NCI-H510A treated with DMSO at 0.1 percent for 48 hours (cell line): ENCODE data around the gene KL.

Source experiments
- DNase-seq: peaks from one replicate; lab custom pipeline; 2025; lab: John Stamatoyannopoulos, UW

The KL gene

DNA sequence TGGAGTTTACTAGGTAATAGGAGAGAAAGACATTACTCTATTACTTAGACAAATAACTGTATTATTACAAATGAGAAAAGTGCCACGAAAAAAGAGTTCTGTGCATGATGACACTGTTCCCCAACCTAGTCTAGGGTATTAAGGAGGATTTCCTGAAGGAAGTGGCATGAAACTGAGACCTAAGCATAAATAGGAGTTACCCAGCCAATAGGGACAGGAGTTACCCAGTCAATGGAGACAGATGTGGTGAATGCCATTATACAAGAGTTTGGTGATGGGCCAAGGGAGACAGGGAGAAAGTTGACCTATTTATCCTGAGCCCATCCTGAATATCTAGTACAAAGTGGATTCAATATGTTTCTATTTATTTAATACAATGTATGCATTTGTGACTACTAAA, 65.4 kb downstream of the KL start:
- DNase-seq = no peak

- no peak for DNase-seq
Measured at GRCh38 chr13:33083054-33083453, 66.8 kb downstream of the KL start.

- no peak for DNase-seq
Measured at GRCh38 chr13:33087091-33087490, 70.9 kb downstream of the KL start.

- DNase-seq = no peak
Measured at GRCh38 chr13:33087790-33088189, 71.6 kb downstream of the KL start.

- DNase-seq = no peak
Measured at GRCh38 chr13:33089311-33089710, 73.1 kb downstream of the KL start.

DNA sequence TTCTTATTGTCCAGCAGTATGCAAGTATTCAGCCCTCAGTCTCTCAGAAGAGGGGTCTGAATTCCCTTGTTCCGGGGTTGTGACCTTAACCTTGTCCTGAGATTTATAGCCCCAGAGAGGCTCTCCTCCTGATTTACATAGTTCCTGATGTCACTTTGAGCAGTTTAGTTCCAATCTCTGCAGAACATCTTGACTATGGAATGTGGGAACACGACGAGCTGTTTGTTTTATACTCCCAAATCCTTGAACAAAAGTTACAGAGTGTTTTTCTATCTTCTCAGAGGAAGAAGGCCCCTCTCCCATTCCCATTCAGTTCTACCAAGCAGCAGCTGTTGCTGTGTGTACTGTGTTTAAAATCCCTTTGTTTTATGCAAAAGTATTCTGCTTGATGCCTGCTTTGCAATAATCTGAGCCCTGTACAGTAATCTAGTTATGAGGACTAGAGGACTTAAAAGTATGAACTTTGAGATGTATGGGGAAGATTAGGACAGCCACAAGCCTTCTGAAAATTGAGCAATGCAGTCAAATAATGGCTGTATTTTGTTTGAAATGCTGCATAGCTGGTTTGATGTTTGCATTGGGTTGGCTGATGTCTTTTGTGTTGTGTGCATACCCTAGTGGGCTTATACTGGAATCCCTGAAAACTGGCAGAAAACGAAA, 74.7 kb downstream of the KL start:
- DNase-seq = no peak

GRCh38 chr13:33091415-33091774, 75.2 kb downstream of the KL start:
- DNase-seq = no peak

- no peak for DNase-seq
Measured at GRCh38 chr13:33092073-33092987, 76.1 kb downstream of the KL start.

DNA sequence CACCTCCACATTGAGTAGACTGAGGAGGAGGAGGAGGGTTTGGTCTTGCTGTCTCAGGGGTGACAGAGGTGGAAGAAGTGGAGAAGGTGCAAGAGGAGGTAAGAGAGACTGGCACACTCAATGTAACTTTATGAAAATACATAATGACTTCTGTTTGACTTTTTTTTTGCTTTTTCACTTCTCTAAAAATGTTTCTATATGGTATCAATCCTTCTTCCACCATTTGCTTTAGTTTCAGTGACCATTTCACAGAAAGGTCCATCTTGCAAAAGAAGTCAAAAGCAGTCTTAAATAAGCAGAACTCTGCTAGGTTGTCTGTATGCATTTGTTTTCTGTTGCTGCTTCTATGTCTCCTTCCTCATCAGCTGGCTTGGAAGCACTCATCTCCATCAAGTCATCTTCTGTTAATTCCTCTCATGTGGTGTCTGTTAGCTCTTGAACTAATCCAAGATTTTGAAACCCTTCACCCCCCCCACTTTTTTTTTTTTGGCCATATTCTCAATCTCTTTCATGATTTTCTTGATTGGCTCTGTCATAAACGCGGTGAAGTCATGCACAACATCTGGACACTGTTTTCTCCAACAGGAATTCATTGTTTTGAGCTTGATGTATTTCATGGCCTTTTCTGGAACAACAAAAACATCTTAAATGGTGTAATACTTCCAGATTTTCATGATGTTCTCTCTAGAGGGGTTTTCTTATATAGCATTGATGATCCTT, 80.8 kb downstream of the KL start:
- DNase-seq = no peak

DNA sequence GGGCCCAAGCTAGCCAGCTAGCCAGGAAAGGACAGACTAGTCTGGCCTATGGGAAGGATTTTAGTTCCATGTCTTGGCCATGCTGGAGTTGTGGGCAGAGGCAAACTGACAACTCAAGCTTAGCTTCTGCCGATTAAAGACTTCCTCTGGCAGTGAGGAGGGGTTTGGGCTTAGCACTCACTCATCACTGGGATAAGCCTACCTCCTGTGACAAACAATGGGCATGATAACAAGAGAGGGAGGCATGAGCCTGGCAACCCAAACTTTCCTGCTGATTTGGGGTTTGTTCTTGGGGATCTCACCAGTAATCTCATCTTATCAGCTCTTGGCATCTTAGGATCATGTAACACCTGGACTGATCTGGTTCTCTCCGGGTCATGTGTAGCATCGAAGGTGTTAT, 83.6 kb downstream of the KL start:
- no peak for DNase-seq

GRCh38 chr13:33100886-33101285, 84.7 kb downstream of the KL start:
- no peak for DNase-seq

DNA sequence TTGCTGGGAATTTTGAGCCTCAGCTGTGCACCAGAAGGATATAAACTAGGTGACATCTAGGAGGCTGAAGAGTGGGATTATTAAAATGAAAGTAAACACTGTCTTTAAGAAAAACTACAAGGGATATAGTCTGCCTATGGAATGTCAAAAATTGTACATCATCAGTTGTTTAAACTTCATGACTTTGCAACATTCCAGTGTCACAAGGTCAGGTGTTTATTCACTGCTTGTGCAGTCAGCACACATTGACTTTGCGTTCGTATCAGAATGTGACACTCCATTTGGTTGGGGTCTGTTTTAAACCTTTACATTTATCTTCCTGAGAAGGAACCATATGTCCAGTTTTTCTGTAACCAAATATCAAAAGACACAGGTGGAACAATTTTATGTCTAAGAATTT, 85.6 kb downstream of the KL start:
- no peak for DNase-seq

DNA sequence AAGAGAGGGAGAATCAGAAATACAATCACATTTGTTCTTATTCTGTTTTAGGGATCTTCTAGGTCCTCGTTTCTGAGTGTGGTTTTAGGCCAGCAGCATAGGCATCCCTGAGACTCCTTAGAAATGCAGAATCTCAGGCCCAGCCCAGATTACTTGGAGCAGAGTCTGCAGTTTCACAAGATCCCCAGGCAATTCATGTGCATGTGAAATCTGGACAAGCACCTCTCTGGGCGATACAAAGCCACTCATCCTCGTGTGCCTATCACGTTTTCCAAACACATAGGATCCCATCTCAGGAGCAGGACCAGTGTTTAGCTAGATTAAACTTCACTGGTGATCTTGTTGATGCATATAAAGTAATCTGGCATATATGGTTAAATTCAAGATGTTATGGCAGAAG, 87.2 kb downstream of the KL start:
- DNase-seq = no peak

- DNase-seq = no peak
Measured at GRCh38 chr13:33105387-33106005, 89.3 kb downstream of the KL start.

DNA sequence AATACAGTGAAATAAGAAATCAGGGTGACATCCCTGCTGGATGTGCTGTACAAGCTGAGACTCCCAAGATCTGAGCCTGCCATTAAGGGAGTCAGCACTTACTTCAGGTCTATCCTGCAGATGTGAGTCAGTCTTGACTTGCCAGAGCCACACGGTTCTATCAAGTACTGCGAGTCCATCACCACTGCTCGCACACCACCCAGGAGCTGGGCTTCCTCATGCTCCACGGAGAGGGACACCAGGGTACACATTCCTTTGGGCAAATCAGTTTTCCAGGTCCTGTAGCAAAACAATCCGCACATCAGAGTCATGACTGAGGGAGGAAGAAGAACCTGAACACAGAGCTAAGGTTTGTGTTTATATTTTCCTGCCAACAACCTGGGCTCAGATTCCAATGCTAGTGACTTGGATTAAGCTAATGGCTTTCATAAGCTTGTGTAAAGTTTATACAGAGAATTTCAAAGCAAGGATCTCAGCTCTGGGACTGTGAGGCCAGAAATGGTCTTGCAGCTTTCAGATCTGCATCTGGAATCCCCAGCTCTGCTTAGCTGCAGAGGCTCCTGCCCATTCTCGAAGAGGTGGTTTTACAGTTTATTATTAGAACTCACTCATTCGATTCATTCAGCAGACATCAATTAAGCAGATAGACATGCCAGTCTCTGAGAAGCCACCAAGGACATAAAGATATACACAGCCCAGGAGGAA, 90.6 kb downstream of the KL start:
- DNase-seq = no peak

DNA sequence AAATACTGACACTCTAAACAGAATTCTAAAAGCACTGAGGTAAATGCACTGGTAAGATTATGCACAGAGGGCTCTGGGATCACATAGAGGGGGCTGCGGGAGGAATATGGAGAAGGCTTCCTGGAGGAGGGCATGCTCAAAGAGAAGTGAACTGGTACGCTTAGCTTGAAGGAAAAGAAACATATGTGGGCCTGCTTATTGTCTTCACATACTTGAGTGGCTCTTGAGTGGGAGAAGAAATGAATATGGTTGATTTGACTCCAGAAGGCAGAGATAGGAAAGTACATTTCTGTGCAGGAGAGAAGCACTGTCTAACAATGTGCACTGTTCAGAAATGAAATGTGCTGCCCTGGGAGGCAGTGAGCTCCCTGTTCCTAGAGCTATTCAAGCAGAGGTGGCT, 91.1 kb downstream of the KL start:
- no peak for DNase-seq

GRCh38 chr13:33108620-33109019, 92.4 kb downstream of the KL start:
- no peak for DNase-seq

GRCh38 chr13:33109271-33109697, 93.1 kb downstream of the KL start:
- no peak for DNase-seq

DNA sequence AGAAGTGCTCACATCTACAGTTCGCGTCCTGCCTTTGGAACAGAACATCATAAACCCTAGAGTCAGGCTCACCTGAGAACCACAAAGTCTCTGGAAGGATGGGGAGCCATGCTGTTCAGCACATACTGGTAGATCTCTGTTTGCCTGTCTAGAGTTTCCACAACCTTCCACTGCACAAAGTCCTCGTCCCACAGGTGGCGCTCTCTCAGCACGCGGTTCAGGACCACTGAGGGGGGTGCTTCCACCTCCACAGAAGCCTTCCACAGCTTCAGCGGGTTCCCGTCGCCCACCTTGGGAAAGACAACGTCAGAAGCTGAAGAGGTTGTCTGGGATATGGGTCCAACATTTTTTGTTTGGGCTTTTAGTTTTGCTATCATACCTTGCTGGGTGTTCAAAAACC, 93.6 kb downstream of the KL start:
- DNase-seq = no peak

DNA sequence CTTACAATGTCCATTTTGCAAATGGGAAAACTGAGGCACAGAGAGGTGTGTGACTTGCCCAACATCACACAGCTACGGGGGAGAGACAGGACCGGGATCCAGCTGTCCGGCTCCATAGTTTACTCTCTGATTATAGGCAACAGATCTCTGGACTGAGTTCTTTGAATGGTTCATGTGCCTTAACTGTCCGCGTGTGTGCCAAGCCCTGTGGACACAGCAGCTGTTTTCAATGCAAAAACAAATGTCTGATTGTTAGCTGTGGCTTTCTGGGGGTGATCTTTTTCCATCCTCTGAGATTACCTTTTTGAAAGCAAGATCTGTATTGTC, 94.1 kb downstream of the KL start:
- DNase-seq = no peak

DNA sequence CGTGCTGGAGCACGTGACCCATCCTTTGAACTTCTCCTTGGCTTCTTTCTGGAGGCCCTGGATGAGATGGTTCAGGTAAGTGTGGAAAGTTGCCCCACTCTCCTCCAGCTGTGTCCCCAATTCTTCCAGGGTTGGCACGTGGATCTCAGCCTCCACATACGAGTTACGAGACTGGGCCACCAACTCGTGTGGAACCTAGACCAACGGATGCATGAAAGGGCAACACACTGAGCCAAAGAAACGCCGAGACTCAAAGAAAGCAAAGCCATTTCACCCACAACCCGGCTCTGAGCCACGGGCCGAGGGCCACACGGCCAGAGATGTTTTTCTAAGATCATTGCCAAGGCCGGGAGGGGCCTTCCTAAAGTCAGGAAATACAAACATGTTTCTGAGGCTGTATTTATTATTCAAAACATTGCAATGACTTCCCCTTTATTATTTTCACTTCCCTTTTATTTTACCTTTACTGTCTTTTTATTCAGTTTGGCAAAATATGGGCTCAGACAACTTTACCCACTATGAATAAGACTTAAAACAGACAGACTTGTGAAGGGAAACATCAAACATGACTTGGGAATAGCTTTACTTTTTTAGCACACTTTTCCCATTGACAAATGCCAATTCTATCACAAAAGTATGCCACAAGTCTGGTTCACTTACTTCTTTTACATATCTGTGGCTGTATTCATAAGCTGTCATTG, 94.6 kb downstream of the KL start:
- no peak for DNase-seq
